DOHH2 (cell line): ENCODE measurements around the gene MZT2A.
"Not testable (repeated sequence)": the region's sequence is repeated elsewhere in the genome, so short reads cannot be mapped to it uniquely, and the experiment has no call there.

ENCODE experiments used
- H3F3A ChIP-seq: fragments of 200-600 bp; sonication (generic), shearing (Covaris generic); 2 replicates; pipeline ENCODE4 v1.6.0; 2016; ENCODE audit warnings: antibody characterized with exemption, mild to moderate bottlenecking; ENCODE audit not compliant: control insufficient read depth, insufficient read depth
- H3K27ac ChIP-seq: fragments of 200-600 bp; sonication (generic); 2 replicates; pipeline ENCODE4 v1.5.1; 2014; ENCODE audit warnings: low read depth, mild to moderate bottlenecking, low read length, moderate library complexity
- H3K27me3 ChIP-seq: fragments of 200-600 bp; sonication (generic); 2 replicates; pipeline ENCODE4 v1.6.1; 2014; ENCODE audit warnings: mild to moderate bottlenecking, low read length, mixed read lengths; ENCODE audit not compliant: control insufficient read depth
- H3K36me3 ChIP-seq: fragments of 200-600 bp; sonication (generic); 2 replicates; pipeline ENCODE4 v1.6.1; 2014; ENCODE audit warnings: mild to moderate bottlenecking, low read length, moderate library complexity, mixed read lengths; ENCODE audit not compliant: control insufficient read depth
- H3K4me1 ChIP-seq: fragments of 200-600 bp; sonication (generic); 2 replicates; pipeline ENCODE4 v1.6.1; 2014; ENCODE audit warnings: mild to moderate bottlenecking, low read length, mixed read lengths; ENCODE audit not compliant: control insufficient read depth
- H3K4me2 ChIP-seq: fragments of 200-600 bp; sonication (generic); 2 replicates; pipeline ENCODE4 v1.6.0; 2014; ENCODE audit warnings: mild to moderate bottlenecking, low read length, moderate library complexity
- H3K4me3 ChIP-seq: fragments of 200-600 bp; sonication (generic); 2 replicates; pipeline ENCODE4 v1.5.1; 2014; ENCODE audit warnings: mild to moderate bottlenecking, low read length, mixed read lengths
- H3K79me2 ChIP-seq: fragments of 200-600 bp; sonication (generic); 2 replicates; pipeline ENCODE4 v1.6.1; 2014; ENCODE audit warnings: mild to moderate bottlenecking, low read length, mixed read lengths; ENCODE audit not compliant: control insufficient read depth
- H3K9me2 ChIP-seq: fragments of 200-600 bp; sonication (generic); replicated peaks from 2 replicates; pipeline ENCODE4 v1.6.1; 2014; ENCODE audit warnings: mild to moderate bottlenecking, low read length, mixed read lengths; ENCODE audit not compliant: control insufficient read depth
- H3K9me3 ChIP-seq: fragments of 200-600 bp; sonication (generic); 2 replicates; pipeline ENCODE4 v1.6.1; 2014; ENCODE audit warnings: antibody characterized with exemption, low read length, mixed read lengths; ENCODE audit not compliant: control insufficient read depth, insufficient read depth
- H4K20me1 ChIP-seq: fragments of 200-600 bp; sonication (generic); 2 replicates; pipeline ENCODE4 v1.6.0; 2014; ENCODE audit warnings: low read depth, mild to moderate bottlenecking, antibody characterized with exemption, low read length, moderate library complexity; ENCODE audit not compliant: control insufficient read depth, insufficient read depth
- CTCF ChIP-seq: fragments of 200-600 bp; sonication (generic); IDR thresholded peaks from one replicate; pipeline ENCODE4 v1.5.1; 2014; ENCODE audit warnings: antibody characterized with exemption, mild to moderate bottlenecking, low read depth, low read length; ENCODE audit not compliant: poor library complexity, severe bottlenecking
- EZH2phosphoT487 ChIP-seq: fragments of 200-600 bp; sonication (generic); IDR thresholded peaks from 2 replicates; pipeline ENCODE4 v1.6.1; 2017; ENCODE audit warnings: borderline replicate concordance, mild to moderate bottlenecking, antibody characterized with exemption, low read length, moderate library complexity, mixed read lengths

Gene MZT2A

GRCh38 chr2:131517106-131517831, 25.1 kb upstream of the MZT2A start:
- Histone ChIP-seq H3K4me2 (no peak overlapping the region), H4K20me1 (no peaks in the 10 kb centered on the region), H3K27ac (no peak overlapping the region), H3K27me3 (no peaks in the 10 kb centered on the region), H3K79me2 (no peaks in the 10 kb centered on the region), H3K9me3 (no peaks in the 10 kb centered on the region), H3K4me1 (peaks cover 7% of the 10 kb centered on the region), H3K9me2 (no peaks in the 10 kb centered on the region), H3F3A (no peaks in the 10 kb centered on the region), H3K36me3 (peaks cover 39% of the 10 kb centered on the region), H3K4me3 (no peak overlapping the region)
- TF ChIP-seq CTCF (no peak), EZH2phosphoT487 (no peak)

GRCh38 chr2:131516621-131517020, 24.4 kb upstream of the MZT2A start:
- TF ChIP-seq CTCF, result peak; percentile 40
- H3K27me3 ChIP-seq, H4K20me1 ChIP-seq, H3K79me2 ChIP-seq, H3F3A ChIP-seq, H3K4me1 ChIP-seq, H3K27ac ChIP-seq, H3K9me2 ChIP-seq, H3K4me3 ChIP-seq, H3K9me3 ChIP-seq, H3K4me2 ChIP-seq: not testable (repeated sequence)
- peaks cover 36% of the 10 kb centered on the region for H3K36me3 ChIP-seq

- Histone ChIP-seq H3K9me3 (no peaks in the 10 kb centered on the region), H3K4me2 (no peak overlapping the region), H4K20me1 (no peaks in the 10 kb centered on the region), H3K4me1 (peaks cover 7% of the 10 kb centered on the region), H3K27me3 (no peaks in the 10 kb centered on the region), H3K9me2 (no peaks in the 10 kb centered on the region), H3K36me3 (peaks cover 34% of the 10 kb centered on the region; the same call in 1 of the 2 replicates), H3F3A (no peaks in the 10 kb centered on the region), H3K4me3 (no peak overlapping the region), H3K27ac (no peak overlapping the region), H3K79me2 (no peaks in the 10 kb centered on the region)
- TF ChIP-seq CTCF (no peak), EZH2phosphoT487 (no peak)
These were observed 23.8 kb upstream of the MZT2A start for GRCh38 chr2:131516011-131516410.

- H3F3A ChIP-seq, H3K27ac ChIP-seq, H3K9me3 ChIP-seq, H3K4me1 ChIP-seq, H3K9me2 ChIP-seq, H3K4me3 ChIP-seq, H3K79me2 ChIP-seq, H3K27me3 ChIP-seq, H4K20me1 ChIP-seq, H3K4me2 ChIP-seq: not testable (repeated sequence)
- peaks cover 32% of the 10 kb centered on the region; the same call in 1 of the 2 replicates for H3K36me3 ChIP-seq
These were observed 23.0 kb upstream of the MZT2A start for GRCh38 chr2:131515235-131515634.

- H3K9me3 ChIP-seq, H3K79me2 ChIP-seq, H3K27me3 ChIP-seq, H3K27ac ChIP-seq, H3K4me2 ChIP-seq, H4K20me1 ChIP-seq, H3K4me1 ChIP-seq, H3K4me3 ChIP-seq, H3F3A ChIP-seq, H3K9me2 ChIP-seq: not testable (repeated sequence)
- peaks cover 29% of the 10 kb centered on the region; the same call in 1 of the 2 replicates for H3K36me3 ChIP-seq
These were observed 22.4 kb upstream of the MZT2A start for GRCh38 chr2:131514408-131515166.
